GM21360 (cell line): ENCODE results near the gene CCDC12.
A peak's percentile ranks its signal among the peaks of the same experiment; 100 is the strongest.

ENCODE experiments used
- ATAC-seq: cut with Tn5 transposase; IDR thresholded peaks from one replicate; pipeline ENCODE4 v1.9.1; 2021; ENCODE audit warnings: mild to moderate bottlenecking, moderate library complexity; ENCODE audit not compliant: unreplicated experiment

CCDC12 gene

GRCh38 chr3:46960081-46960701 is 16.4 kb downstream of the CCDC12 start:
- no peak for ATAC-seq

- no peak for ATAC-seq
Observed at GRCh38 chr3:46959161-46959511, 17.4 kb downstream of the CCDC12 start.

DNA sequence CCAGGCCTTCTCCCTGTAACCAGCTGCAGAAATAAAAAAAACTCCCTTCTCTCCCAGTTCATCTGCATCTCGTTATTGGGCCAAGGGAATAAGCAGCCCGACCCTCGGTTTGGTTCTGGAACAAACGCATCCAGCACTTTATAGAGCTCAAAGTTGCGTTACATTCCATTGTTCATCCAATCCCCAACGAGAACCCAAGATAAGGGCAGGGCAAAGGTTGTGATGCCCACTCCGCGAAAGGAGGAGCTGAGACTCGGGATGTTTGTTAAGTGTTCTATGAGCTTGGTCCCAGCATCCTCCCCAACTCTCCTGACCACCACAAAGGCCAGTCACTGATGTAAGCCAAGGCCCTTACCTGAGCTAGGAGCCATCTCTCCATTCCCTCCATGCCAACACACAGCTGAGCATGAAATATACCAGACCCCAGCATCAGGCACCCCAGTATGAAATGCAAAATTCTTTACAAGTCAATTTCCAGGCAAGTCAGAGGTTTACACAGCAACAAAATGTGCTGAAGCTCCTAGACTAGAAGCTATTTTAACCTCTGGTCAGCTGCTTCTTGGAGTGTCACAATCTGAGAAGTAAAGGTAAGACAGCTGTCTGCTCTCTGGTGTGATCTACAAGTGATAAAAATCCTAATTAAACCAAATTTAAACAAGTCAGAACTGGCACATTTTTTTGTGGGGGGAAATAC is 17.9 kb downstream of the CCDC12 start:
- no peak for ATAC-seq

GRCh38 chr3:46957092-46957820 is 19.3 kb downstream of the CCDC12 start:
- ATAC-seq: no peak

DNA sequence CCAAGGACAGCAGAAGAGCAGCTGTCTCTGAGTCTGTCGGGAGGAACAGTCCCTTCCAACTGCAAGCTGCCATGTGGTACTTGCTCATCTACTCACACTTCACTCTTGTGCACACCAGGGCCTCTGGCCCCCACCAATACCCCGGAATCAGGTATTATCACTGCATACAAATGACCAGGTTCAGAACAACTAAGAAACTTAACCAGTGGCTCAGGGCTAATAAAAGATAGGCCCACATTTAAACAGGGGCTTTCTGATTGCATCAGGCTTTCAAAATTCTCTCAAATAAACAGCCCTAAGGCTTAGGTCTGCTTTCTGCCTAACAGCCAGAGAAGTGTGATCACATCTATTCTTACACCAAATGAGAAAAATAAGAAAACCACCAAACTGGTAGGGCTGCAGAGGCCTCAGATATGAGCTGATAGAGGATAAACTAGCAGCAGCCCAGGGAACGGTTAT is 20.7 kb downstream of the CCDC12 start:
- no peak for ATAC-seq

GRCh38 chr3:46955157-46955556 is 21.4 kb downstream of the CCDC12 start:
- ATAC-seq: no peak

- no peak for ATAC-seq
Observed at GRCh38 chr3:46954178-46954577, 22.4 kb downstream of the CCDC12 start.

DNA sequence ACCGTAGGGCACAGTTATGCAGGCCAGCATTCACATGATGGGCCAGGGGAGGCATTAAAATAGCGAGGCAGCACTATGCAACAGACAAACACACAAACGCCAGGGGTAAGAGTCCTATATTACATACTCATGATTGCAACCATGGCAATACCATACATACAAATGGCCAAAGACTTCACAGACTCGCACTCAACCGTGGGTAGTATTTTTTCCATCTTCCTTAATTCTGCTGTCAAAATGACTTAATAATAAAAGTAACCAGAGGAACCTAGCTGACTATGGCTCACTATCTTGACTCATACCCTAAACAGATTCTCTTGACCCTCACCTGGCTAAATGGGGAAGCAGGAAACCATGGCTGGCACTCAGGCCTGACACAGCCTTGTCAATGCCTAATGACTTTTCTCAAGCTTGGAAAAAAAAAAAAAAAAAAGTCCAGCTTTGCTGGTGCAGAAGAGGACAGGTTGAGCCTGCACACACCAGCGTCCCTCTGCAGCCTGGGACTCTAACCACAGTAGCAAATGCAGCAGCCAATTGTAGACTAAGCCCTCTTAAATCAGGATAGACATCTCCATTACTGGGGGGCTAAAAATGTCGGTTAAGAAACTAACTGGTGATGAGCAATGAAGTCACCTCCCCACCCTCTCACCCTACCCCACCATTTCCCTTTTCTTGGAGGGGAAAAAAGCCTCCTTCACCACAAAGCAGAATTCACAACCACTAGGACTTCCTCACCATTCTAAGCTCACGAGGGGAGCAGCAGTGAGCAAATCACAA is 23.1 kb downstream of the CCDC12 start:
- ATAC-seq: peak; percentile 39

DNA sequence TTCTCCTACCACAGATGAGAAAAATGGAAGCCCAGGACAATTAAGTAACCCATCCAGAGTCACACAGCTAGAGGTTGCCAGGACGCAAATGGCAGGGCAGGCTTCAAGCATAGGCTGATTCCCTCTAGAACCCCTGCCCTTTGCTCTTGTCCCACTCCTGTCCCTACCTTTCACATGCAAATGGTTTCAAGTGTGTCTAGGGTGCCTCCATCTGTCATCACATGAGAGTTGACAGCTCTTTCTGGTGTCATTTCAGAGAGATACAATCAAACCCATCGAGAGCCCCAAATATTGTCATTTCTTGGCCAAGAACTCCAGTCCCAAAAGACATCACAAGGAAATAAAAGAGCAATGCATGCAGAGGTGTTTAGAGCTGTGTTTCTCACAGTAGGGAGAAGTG is 23.7 kb downstream of the CCDC12 start:
- no peak for ATAC-seq

GRCh38 chr3:46950650-46951241 is 25.8 kb downstream of the CCDC12 start:
- no peak for ATAC-seq

- no peak for ATAC-seq
Observed at GRCh38 chr3:46950177-46950576, 26.4 kb downstream of the CCDC12 start.

DNA sequence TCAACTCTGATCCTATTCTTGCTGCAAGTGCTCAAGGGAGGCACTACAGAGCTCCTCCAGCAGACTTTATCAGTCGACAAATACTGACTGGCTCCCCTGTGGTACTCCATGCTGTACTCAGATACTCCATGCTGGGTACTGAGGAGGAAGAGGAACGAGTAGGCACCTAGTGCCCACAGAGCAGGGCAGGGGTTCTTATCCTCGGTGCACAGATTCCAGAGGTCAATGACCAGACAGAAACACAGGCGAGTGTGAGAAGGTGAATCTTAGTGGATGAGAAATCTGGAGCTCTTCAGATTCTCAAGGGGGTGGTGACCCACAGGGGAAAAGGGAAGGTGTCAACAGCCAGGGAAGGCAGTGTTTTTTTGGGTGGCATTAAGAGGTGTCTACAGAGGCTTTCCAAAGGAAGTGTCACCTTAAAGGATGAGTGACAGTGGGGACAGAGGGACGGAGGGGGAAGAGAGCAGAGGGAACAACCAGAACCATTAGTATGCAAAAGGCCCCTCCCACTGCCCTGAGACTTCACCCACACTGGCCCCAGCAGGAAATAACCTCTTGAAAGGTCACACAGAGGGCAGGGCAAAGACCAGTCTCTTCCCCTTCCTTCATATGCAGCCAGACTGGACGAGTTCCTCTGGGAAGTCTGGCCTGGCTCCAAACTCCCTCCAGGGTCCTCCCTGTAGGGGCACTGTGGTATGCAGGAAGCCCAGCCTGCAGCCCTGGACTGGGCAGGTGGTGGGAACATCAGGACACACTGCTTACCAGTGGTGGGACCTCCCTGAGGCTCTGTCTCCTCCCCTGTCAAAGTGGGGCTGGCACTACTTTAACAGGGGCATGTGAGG is 27.5 kb downstream of the CCDC12 start:
- no peak for ATAC-seq

DNA sequence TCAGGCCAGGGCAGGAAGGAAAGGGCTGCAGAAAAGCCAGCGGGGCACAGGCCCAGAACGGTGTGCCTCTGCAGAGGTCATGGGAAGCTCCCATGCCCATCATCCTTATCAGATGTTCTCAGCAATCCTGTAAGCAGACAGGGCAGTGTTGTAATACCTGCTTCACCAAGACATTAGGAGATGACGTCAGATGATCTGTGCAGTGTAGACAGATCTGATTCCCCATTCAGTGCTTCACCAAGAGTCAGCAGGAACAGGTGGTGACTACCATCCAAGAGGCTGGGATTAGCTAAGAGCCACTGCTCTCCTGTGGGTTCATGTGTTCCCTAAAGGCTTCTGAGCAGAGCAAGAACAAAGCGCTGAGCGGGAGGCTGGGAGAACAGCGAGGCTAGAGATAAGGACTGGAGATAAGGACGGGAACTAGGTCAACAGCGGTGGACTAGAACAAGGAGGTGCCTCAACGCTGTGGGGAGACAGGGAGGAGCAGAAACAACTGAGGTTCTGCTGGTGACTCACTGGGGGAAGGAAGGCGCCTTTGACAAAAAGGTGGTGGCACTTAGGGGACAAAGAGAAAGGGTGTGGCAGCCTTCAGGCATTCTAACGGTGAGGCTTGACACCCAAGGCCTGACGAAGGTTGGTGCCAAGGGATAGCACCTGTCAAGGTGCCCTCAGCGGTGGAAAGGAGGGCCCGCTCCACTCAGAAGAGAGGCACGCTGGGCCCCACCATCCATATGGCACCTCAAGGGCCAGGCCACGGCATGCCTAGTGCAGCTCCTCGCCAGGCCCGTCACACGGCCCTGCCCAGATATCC is 28.4 kb downstream of the CCDC12 start:
- no peak for ATAC-seq

DNA sequence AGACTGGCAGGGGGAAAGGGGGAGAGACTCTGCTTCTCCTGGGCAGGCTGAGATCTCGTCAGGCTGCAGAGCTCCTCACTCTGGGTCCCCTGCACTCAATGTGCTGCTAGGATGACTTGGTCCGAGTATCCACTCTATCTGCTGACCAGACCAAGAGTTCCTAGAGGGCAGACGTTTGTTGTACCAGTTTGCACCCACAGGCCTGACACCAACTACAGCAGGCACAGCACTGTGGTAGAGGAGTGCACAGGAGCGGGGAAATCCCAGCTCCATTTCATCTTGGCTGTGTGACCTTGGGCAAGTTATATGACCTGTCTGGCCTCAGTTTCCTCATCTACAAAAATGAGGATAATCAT is 29.0 kb downstream of the CCDC12 start:
- no peak for ATAC-seq

- no peak for ATAC-seq
Observed at GRCh38 chr3:46946856-46947545, 29.5 kb downstream of the CCDC12 start.

DNA sequence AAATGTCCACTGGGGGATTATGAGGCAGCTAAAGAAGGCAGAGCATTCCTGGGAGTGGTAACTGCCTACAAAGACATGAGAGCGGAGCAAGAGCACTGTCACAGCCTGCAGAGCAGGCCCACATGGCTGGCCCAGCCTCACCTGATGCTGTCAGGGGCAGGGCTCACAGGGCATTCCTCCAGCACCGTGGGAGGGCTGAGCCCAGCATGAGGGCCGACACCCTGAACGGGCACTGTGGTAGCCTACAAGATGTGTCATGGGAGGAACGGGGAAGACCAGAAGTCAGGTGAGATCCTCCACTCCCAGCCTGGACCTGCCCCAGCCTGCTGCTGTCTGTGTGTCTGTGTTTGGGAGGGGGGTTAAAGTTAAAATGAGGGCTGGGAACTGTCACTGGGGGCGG is 30.1 kb downstream of the CCDC12 start:
- ATAC-seq: no peak

GRCh38 chr3:46944191-46944590 is 32.4 kb downstream of the CCDC12 start:
- ATAC-seq: no peak

DNA sequence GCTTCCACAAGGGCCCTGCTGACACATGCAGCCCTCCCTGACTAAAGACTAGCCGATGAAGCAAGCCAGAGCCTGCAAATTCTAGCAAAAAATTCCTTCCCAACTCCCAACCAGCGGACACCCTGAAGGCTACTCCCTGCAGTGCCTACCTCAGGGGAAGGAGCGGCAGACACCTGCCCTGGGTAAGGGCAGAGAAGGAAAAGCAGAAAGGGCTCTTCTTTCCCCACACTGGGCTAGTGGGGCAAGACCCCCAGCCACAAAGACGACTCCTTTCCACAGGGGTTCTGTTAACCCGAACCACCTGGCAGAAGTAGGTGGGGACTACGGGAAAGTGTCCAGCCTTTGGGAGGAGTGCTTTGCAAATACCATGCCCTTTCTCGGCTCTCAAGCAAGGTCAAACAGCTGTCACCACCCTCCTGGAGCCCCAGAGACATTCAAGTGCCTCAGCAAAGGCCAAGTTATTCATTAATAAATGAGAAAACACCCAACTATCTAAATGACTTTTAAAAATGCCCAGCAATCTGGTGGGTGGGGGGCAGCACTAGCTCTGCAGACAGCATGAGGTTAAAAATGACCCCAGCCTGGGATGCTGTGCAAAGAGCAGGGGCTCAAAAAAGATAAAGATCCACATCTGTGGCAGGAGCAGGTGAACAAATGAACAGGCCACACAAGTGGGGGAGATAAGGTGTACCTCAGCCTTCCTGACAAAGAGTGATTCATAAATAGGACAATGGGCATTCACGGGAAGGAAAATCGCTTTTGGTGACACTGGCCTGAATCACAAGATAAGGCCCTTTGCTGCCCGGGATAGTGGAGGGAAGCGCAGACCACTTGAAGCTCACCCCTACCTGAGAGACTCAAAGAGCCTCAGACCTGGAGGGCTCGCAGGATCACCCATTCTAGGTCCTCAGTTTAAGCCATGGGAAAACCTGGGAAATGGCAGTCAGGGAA is 33.0 kb downstream of the CCDC12 start:
- ATAC-seq: no peak
